Anterior cingulate cortex (tissue), 58 donors: Measurements from ENCODE around the gene KHDC4.
"Not testable (repeated sequence)": the region's sequence is repeated elsewhere in the genome, so short reads cannot be mapped to it uniquely, and the experiment has no call there.

Experiments used
- DNase-seq, 58 donors: peaks; one replicate each; lab custom pipeline; 2025; lab: John Stamatoyannopoulos, UW

The KHDC4 gene

DNA sequence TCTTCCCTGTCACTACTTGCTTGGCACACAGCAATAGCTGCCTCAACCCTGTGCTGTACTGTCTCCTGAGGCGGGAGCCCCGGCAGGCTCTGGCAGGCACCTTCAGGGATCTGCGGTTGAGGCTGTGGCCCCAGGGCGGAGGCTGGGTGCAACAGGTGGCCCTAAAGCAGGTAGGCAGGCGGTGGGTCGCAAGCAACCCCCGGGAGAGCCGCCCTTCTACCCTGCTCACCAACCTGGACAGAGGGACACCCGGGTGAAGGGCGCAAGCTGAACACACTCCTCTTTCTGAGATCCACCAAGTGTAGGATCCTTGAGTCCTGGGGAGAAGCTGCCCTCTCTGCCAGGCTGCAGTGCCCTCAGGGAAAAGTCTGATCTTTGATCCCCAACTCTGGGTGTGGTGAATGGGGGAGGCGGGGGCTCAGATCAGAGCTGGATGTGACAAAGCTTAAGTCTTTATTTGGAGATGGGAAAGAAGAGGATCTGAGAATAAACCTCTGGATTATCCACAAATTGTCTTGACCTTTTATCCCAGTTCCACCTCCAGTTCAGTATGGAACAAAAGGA is 8.4 kb upstream of the KHDC4 start:
- DNase-seq = no peak

DNA sequence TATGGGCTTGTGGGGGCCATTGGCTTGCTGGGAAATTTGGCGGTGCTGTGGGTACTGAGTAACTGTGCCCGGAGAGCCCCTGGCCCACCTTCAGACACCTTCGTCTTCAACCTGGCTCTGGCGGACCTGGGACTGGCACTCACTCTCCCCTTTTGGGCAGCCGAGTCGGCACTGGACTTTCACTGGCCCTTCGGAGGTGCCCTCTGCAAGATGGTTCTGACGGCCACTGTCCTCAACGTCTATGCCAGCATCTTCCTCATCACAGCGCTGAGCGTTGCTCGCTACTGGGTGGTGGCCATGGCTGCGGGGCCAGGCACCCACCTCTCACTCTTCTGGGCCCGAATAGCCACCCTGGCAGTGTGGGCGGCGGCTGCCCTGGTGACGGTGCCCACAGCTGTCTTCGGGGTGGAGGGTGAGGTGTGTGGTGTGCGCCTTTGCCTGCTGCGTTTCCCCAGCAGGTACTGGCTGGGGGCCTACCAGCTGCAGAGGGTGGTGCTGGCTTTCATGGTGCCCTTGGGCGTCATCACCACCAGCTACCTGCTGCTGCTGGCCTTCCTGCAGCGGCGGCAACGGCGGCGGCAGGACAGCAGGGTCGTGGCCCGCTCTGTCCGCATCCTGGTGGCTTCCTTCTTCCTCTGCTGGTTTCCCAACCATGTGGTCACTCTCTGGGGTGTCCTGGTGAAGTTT is 7.8 kb upstream of the KHDC4 start:
- no peak for DNase-seq

DNA sequence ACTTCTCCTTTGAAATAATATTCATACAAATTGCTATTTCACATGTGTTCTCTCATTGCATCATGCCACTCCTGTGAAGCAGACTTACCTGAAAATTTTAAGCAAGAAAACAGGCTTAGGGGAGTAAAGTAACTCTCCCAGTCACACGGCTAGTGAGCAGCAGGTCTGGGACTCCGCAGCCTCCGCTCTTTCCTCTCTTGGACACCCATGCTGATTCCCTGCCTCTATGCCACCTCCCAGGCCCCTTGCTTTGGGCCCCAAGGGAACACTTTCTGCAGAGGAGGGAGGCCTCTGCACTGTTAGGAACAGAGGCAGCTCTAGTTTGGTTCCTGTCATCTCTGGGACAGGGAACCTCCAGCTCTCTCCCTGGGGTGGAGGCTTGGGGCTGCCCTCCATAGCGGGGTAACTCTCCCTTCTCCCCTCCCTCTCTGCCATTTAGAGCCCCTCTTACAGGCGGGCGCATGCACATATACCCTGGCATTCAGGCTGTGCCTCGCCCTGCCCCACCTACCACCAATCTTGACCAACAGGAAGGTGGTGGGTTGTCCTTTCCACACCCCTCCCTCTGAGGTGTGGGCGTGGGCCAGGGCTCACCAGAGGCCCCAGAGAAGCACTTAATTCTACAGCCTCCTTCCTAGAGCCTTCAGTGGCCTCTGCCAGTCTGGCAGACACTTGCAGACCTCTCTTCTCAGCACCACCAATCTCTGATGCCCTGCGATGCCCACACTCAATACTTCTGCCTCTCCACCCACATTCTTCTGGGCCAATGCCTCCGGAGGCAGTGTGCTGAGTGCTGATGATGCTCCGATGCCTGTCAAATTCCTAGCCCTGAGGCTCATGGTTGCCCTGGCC is 7.0 kb upstream of the KHDC4 start, which contains the start of gene RXFP4:
RXFP4 (plus strand) TSS at position 646 of the 852 bp plus-strand sequence; CDS start at position 718, 72 bp downstream.
- no peak for DNase-seq

GRCh38 chr1:155940482-155940992 is 6.3 kb upstream of the KHDC4 start:
- DNase-seq = no peak

DNA sequence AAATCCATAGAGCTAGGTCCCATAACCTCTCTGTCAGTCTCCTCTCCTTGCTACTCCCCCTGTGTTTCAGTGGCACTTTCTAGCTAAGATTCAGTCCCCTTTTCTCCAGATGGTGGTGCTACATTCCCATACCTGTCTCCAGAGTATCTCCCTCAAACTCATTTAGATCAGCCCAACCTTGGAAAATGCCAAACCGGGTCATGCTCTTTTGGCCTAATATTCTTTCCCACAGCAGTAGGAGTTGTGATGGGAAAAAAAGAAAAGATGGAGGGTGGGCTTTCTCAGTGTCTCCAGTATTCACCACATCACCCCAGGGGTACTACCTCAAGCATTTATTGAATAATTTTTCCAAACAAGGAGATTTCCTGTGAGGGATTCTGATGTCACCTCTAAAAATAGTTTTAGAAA is 4.0 kb upstream of the KHDC4 start:
- peak in 16 of 58 donors; percentile 6 to 78 (median 20) for DNase-seq

- no peak for DNase-seq
Measured at GRCh38 chr1:155934936-155935590, 850 bp upstream of the KHDC4 start.

- no peak for DNase-seq
Measured at GRCh38 chr1:155933591-155934096, 569 bp downstream of the KHDC4 start.

DNA sequence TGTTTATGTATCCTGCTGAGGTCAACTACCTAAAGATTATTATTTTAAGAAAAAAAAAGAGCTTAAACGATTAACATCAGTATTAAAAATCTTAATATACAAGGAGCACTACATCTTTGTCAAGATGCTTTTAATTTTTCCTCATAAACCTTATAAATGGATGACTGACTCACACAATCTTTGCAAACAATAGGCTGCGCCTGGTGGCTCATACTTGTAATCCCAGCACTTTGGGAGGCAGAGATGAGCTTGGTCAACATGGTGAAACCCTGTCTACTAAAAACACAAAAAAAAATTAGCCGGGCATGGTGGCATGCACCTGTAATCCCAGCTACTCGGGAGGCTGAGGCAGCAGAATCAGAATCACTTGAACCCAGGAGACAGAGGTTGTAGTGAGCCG is 1.7 kb downstream of the KHDC4 start:
- no peak for DNase-seq

DNA sequence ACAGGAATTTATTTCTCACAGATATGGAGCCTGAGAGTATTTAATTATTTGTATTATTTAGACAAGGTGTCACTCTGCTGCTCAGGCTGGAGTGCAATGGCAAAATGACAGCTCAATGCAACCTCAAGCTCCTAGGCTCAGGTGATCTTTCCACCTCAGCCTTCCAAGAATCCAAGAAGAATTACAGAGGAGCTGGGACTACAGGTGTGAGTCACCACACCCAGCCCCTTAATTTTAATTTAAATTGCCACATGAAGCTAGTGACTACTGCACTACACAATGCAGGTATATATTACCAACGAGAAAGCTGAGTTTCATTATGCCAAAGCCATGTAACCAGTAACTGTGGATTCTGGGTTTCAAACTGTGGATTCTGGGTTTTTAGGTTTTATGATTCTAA is 2.1 kb downstream of the KHDC4 start:
- DNase-seq = no peak

GRCh38 chr1:155931332-155932038 is 2.7 kb downstream of the KHDC4 start:
- DNase-seq = no peak

GRCh38 chr1:155930725-155931124 is 3.5 kb downstream of the KHDC4 start:
- not testable (repeated sequence) for DNase-seq

- no peak for DNase-seq
Measured at GRCh38 chr1:155929057-155929456, 5.2 kb downstream of the KHDC4 start.

- DNase-seq = no peak
Measured at GRCh38 chr1:155925506-155925905, 8.7 kb downstream of the KHDC4 start.

DNA sequence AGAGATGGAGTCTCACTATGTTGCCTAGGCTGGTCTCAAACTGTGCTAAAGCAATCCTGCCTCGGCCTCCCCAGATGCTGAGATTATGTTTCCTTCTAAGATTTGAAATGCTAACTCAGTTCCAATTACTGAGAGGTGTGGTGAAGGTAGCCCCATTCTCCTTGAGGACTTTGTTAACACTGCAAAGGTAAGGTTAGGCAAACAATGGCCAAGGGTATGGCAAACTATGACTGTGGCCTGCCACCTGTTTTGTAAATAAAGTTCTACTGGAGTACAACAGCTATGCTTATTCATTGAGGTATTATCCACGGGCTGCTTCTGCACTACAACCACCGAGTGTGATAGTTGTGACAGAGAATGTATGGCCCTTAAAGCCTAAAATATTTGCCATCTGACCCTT is 13.5 kb downstream of the KHDC4 start:
- no peak for DNase-seq

GRCh38 chr1:155919801-155920200 is 14.4 kb downstream of the KHDC4 start:
- DNase-seq = no peak

GRCh38 chr1:155918660-155919059 is 15.6 kb downstream of the KHDC4 start:
- DNase-seq = no peak

GRCh38 chr1:155913969-155914757 is 20.1 kb downstream of the KHDC4 start:
- no peak for DNase-seq

- no peak for DNase-seq
Measured at GRCh38 chr1:155912056-155912536, 22.1 kb downstream of the KHDC4 start.
